Measurements from ENCODE around the gene CYTH4. TPM values are rescaled to one million over a fixed set of nuclear protein-coding genes. Genes with fewer than 3 reads are reported as not detected.
A peak's percentile ranks its signal among the peaks of the same experiment; 100 is the strongest.

The CYTH4 gene
- total and polyA plus RNA-seq, 2 of the 8 experiments (the other 6 are each of a cell fraction or from before 2014, with no cell fraction given): 0.09 TPM; not detected in 1

GRCh38 chr22:37290737-37291136, 8.4 kb downstream of the CYTH4 start:
- no peak overlapping the region for H2AFZ ChIP-seq (ENCODE audit: low read length)
- H2BK20ac ChIP-seq (ENCODE audit: low read length): no peak overlapping the region
- no peak overlapping the region for H2BK12ac ChIP-seq (ENCODE audit: low read depth, low read length)
- no peaks in the 10 kb centered on the region for H3K79me2 ChIP-seq (ENCODE audit: control insufficient read depth in 1 of 2, insufficient read depth in 2 of 2, low read length in 2 of 2)
- no peak overlapping the region for H3K23ac ChIP-seq (ENCODE audit: insufficient read length)
- no peaks in the 10 kb centered on the region for H3K79me1 ChIP-seq (ENCODE audit: low read depth, low read length)
- H4K5ac ChIP-seq (ENCODE audit: insufficient read length, low read depth, low read length): no peak overlapping the region
- no peak overlapping the region for H2BK5ac ChIP-seq (ENCODE audit: low read depth, low read length)
- H3K27me3 ChIP-seq (replicated peaks in 1 of 4; ENCODE audit: control insufficient read depth in 3 of 4, extremely low read depth in 1 of 4, insufficient read depth in 3 of 4, low read length in 3 of 4): no peaks in the 10 kb centered on the region; a peak in 3 of 7 replicates
- no peak for FAIRE-seq
- 95% methylated on average over 7 of the region's 7 CpGs; no CpG with 5 or more reads in 1 of the 2 experiments for WGBS, 2 experiments (ENCODE audit: extremely low coverage in 1 of 2, insufficient coverage in 1 of 2, insufficient read length in 1 of 2, insufficient replicate concordance in 2 of 2, low coverage in 1 of 2, low lambda C conversion rate in 2 of 2, missing lambda C conversion rate in 1 of 2)
- H3K9ac ChIP-seq (replicated peaks in 1 of 4; ENCODE audit: extremely low read depth in 1 of 4, low read depth in 3 of 4, low read length in 3 of 4): no peak overlapping the region
- H2BK120ac ChIP-seq (replicated peaks; ENCODE audit: low read depth, low read length): no peak overlapping the region
- no peak overlapping the region for H4K91ac ChIP-seq (replicated peaks; ENCODE audit: insufficient read length, low read length)
- H3K14ac ChIP-seq (ENCODE audit: insufficient read length): no peak overlapping the region
- H2AK5ac ChIP-seq (ENCODE audit: low read depth, low read length): 0 out of 2 replicates have a peak overlapping the region, but pooled peaks have one; percentile 53
- no peak overlapping the region for H3K4me3 ChIP-seq (ENCODE audit: extremely low read depth in 1 of 4, insufficient read depth in 2 of 4, low read depth in 3 of 4, low read length in 4 of 4)
- no peak overlapping the region for H2BK15ac ChIP-seq (ENCODE audit: low read length)
- H3K9me3 ChIP-seq (ENCODE audit: insufficient read depth in 2 of 2, low read depth in 1 of 2, low read length in 1 of 2): peaks cover 0 to 5% of the 10 kb centered on the region in 2 experiments; a peak in 2 of 4 replicates
- no peak overlapping the region for H3K4ac ChIP-seq (replicated peaks; ENCODE audit: insufficient read length, low read depth, low read length)
- DNase-seq (ENCODE audit: low read depth in 1 of 2, low spot score in 2 of 2): no peak
- no peaks in the 10 kb centered on the region for H4K20me1 ChIP-seq (replicated peaks in 1 of 2; ENCODE audit: control insufficient read depth in 1 of 2, insufficient read depth in 2 of 2, low read length in 2 of 2)
- no peak overlapping the region for H3K27ac ChIP-seq (ENCODE audit: low read depth, low read length)
- ChIA-PET CTCF (ENCODE audit: partially characterized antibody) (interaction anchor here (1.7 to 2.1 kb wide), 2 partner anchors 24 to 31 kb away, joined by 6 to 7 read pairs; no protein-coding TSS in a partner anchor), POLR2A (ENCODE audit: partially characterized antibody) (no interaction called here)
- H4K8ac ChIP-seq (ENCODE audit: extremely low read depth, insufficient read depth, low read length): no peak overlapping the region
- peaks cover 0 to 5% (median 2%) of the 10 kb centered on the region in 4 experiments; a peak in 2 of 7 replicates for H3K4me1 ChIP-seq (replicated peaks in 1 of 4; ENCODE audit: control insufficient read depth in 3 of 4, insufficient read depth in 4 of 4, low read length in 3 of 4)
- no peak overlapping the region for H3K18ac ChIP-seq (ENCODE audit: extremely low read depth, low read length)
- H3K36me3 ChIP-seq (ENCODE audit: control insufficient read depth in 2 of 4, insufficient read depth in 4 of 4, low read length in 3 of 4): no peaks in the 10 kb centered on the region
- H3K56ac ChIP-seq (replicated peaks; ENCODE audit: insufficient read length, low read depth, low read length): no peak overlapping the region
- no peaks in the 10 kb centered on the region; the same call in 1 of the 2 replicates for H3K23me2 ChIP-seq (ENCODE audit: low read depth, low read length)
- H3K4me2 ChIP-seq (ENCODE audit: insufficient read depth in 1 of 2, low read depth in 2 of 2, low read length in 2 of 2): no peak overlapping the region
- TF ChIP-seq CEBPB (IDR thresholded peaks at IDR 0.05; ENCODE audit: low read depth, low read length) (no peak), TBP (IDR thresholded peaks at IDR 0.05; ENCODE audit: low read depth, low read length) (no peak), FOSL1 (IDR thresholded peaks at IDR 0.05; ENCODE audit: insufficient read depth, low read depth, low read length) (no peak), GTF2F1 (IDR thresholded peaks at IDR 0.05; ENCODE audit: borderline replicate concordance, low read depth, low read length) (no peak), MAFK (IDR thresholded peaks at IDR 0.05; ENCODE audit: low read depth, low read length) (no peak), CHD1 (IDR thresholded peaks at IDR 0.05; ENCODE audit: low read depth, low read length) (no peak), CTCF (IDR thresholded peaks at IDR 0.05; ENCODE audit: control extremely low read depth in 1 of 3, insufficient read depth in 1 of 3, low read depth in 1 of 3, low read length in 3 of 3) (no peak), CTBP2 (IDR thresholded peaks at IDR 0.05; ENCODE audit: borderline replicate concordance, insufficient read depth, insufficient read length, low read length) (no peak), NRF1 (IDR thresholded peaks at IDR 0.05; ENCODE audit: low read depth, low read length) (no peak), CREB1 (IDR thresholded peaks at IDR 0.05) (no peak), PHF8 (conservative IDR thresholded peaks at IDR 0.05; ENCODE audit: low read depth, low read length) (no peak), CBX8 (IDR thresholded peaks at IDR 0.05; ENCODE audit: borderline replicate concordance, low read depth, low read length) (no peak)

Data from H1 (cell line).